Activated naive CD4-positive, alpha-beta T cell treated with anti-CD3 and anti-CD28 coated beads, Interleukin-2, amount 50 U/mL, for 72 hours (primary cell): ENCODE results near the gene EPS8L1. TPM values are rescaled to one million over a fixed set of nuclear protein-coding genes. Genes with fewer than 3 reads are reported as not detected.

Experiments
- total RNA-seq, 2 donors: library from RNA; stranded (reverse); gene quantifications; one replicate each; pipeline ENCODE4 v1.2.3, GENCODE V29; 2022

Gene EPS8L1
- total RNA-seq, 2 donors from 2014 or later: 1.2 to 2.6 TPM

Other genes with a start within 250 kb of the EPS8L1 start
- under 1 TPM; 0.18 to 0.45 TPM for gene KIR2DS4, start 243.2 kb upstream of the EPS8L1 start, total RNA-seq
- gene KIR3DL2, start 225.4 kb upstream of the EPS8L1 start, total RNA-seq: 1 to 10 TPM in 1 of 2 donors, under 1 TPM in 1; 0.98 to 1.1 TPM
- not detected for gene FCAR, start 201.6 kb upstream of the EPS8L1 start, total RNA-seq
- under 1 TPM; 0.61 to 0.89 TPM for gene NCR1, start 169.7 kb upstream of the EPS8L1 start, total RNA-seq
- gene NLRP7, start 128.3 kb upstream of the EPS8L1 start, total RNA-seq: not detected
- 1 to 10 TPM; 2.3 to 7.0 TPM for gene NLRP2, start 109.5 kb upstream of the EPS8L1 start, total RNA-seq
- gene GP6, start 37.6 kb upstream of the EPS8L1 start, total RNA-seq: under 1 TPM in 1 of 2 donors, not detected in 1; 0.75 TPM
- gene RDH13, start 12.7 kb upstream of the EPS8L1 start, total RNA-seq: 10 to 100 TPM; 15.9 to 16.0 TPM
- 10 to 100 TPM; 52.7 to 76.5 TPM for gene PPP1R12C, start 41.8 kb downstream of the EPS8L1 start, total RNA-seq
- 1 to 10 TPM in 1 of 2 donors, not detected in 1; 1.3 TPM for gene TNNT1, start 73.3 kb downstream of the EPS8L1 start, total RNA-seq
- gene TNNI3, start 81.9 kb downstream of the EPS8L1 start, total RNA-seq: not detected
- gene DNAAF3, start 90.7 kb downstream of the EPS8L1 start, total RNA-seq: under 1 TPM; 0.55 to 0.95 TPM
- not detected for gene SYT5, start 104.4 kb downstream of the EPS8L1 start, total RNA-seq
- gene PTPRH, start 133.6 kb downstream of the EPS8L1 start, total RNA-seq: under 1 TPM in 1 of 2 donors, not detected in 1; 0.19 TPM
- 1 to 10 TPM; 7.7 to 8.1 TPM for gene TMEM86B, start 152.9 kb downstream of the EPS8L1 start, total RNA-seq
- 100 to 1,000 TPM; 160 to 225 TPM for gene PPP6R1, start 183.1 kb downstream of the EPS8L1 start, total RNA-seq
- 10 to 100 TPM; 24.9 to 40.8 TPM for gene HSPBP1, start 204.2 kb downstream of the EPS8L1 start, total RNA-seq
- gene BRSK1, start 208.1 kb downstream of the EPS8L1 start, total RNA-seq: 1 to 10 TPM; 6.7 to 8.4 TPM
- gene TMEM150B, start 249.5 kb downstream of the EPS8L1 start, total RNA-seq: not detected